D721Med (cell line): ENCODE results near the gene MEX3D.

Source experiments
- DNase-seq: peaks from one replicate; pipeline ENCODE4 v3.0.0; 2011; ENCODE audit warnings: low spot score; ENCODE audit not compliant: insufficient read length
- FAIRE-seq: peaks from 2 replicates; lab custom pipeline; 2011; peaks lifted over from hg19 to GRCh38; lab: Jason Lieb, UNC
- TF ChIP-seq, protein P1 (sequence below): IDR thresholded peaks from 2 replicates; pipeline ENCODE4 v1.5.1; 2012; ENCODE audit warnings: mild to moderate bottlenecking, control low read depth; ENCODE audit not compliant: insufficient read depth; ENCODE audit errors: missing control alignments

The MEX3D gene

GRCh38 chr19:1593501-1593772 is 25.3 kb upstream of the MEX3D start:
- no peak for DNase-seq
- TF ChIP-seq, protein P1, sequence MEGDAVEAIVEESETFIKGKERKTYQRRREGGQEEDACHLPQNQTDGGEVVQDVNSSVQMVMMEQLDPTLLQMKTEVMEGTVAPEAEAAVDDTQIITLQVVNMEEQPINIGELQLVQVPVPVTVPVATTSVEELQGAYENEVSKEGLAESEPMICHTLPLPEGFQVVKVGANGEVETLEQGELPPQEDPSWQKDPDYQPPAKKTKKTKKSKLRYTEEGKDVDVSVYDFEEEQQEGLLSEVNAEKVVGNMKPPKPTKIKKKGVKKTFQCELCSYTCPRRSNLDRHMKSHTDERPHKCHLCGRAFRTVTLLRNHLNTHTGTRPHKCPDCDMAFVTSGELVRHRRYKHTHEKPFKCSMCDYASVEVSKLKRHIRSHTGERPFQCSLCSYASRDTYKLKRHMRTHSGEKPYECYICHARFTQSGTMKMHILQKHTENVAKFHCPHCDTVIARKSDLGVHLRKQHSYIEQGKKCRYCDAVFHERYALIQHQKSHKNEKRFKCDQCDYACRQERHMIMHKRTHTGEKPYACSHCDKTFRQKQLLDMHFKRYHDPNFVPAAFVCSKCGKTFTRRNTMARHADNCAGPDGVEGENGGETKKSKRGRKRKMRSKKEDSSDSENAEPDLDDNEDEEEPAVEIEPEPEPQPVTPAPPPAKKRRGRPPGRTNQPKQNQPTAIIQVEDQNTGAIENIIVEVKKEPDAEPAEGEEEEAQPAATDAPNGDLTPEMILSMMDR = no peak
- FAIRE-seq = no peak

DNA sequence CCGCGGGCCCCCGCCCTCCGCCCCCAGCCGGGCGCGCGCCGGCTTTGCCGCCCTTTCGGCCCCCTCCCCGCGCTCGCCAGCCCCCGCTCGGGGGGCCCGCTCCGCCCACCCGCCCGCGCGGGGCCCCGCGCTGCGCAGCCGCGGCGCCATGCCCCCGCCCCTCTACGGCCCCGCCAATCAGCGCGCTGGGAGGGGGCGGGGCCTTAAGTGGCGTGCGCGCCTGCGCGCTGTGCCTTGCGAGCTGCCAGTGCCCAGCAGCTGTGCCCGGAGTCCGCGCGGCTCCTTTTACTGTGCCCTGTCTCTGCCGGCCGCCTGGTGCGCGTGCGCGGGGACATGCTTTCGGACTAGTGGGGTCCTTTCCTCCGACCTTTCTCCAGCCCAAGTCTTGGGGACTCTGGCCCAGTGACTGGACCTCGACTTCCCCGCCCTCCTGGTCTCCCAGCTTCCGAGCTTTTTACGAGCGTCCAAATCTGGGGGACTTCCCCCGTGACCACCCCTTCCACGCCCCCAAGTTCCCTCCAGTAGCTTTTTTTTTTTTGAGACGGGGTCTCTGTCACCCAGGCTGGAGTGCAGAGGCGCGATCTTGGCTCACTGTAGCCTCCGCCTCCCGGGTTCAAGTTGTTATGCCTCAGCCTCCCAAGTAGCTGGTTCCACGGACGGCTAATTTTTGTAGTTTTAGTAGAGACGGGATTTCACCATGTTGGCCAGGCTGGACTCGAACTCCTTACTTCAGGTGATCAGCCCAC is 24.8 kb upstream of the MEX3D start, which contains the start of gene MBD3:
Gene MBD3, minus strand, starts transcription at position 111 of the 746 bp plus-strand sequence. CDS start 234 bp downstream, outside the sequence.
- TF ChIP-seq, protein P1 = no peak
- DNase-seq (peak; percentile 91), FAIRE-seq (no peak)

DNA sequence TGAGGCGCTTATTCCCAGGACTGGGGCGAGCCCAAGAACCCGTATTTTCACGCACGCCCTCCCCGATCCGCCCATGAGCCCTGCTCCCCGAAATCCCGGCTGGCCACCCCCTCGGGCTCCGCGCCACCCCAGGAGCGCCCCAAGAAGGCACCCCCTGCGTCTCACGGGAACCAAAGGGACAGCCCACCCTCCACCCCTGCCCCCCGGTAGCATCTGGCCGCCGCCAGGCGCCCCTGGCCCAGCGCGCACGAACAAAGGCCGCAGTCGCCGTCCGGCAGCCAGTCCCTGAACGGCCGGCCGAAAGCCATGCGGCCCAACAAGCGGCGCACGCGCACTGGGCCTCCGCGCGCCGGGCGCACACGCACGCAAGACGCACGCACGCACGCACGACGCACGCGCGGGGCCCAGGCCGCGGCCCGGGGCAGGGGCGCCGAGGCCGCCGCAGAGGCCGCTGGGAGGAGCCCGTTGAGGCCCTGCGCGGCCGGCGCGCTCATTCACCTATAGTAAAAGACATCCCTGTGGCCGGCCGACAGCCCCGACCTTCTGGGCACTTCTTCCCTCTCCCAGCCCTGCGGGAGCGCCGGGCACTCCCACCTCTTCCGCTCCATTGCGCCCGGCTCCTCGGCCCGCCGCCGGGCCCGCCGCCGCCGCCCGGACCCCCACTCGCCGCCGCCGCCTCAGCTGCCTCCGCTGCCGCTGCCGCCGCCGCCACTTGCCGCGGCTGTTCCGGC is 24.1 kb upstream of the MEX3D start:
- TF ChIP-seq, protein P1 = no peak
- DNase-seq (peak; percentile 86), FAIRE-seq (no peak)

DNA sequence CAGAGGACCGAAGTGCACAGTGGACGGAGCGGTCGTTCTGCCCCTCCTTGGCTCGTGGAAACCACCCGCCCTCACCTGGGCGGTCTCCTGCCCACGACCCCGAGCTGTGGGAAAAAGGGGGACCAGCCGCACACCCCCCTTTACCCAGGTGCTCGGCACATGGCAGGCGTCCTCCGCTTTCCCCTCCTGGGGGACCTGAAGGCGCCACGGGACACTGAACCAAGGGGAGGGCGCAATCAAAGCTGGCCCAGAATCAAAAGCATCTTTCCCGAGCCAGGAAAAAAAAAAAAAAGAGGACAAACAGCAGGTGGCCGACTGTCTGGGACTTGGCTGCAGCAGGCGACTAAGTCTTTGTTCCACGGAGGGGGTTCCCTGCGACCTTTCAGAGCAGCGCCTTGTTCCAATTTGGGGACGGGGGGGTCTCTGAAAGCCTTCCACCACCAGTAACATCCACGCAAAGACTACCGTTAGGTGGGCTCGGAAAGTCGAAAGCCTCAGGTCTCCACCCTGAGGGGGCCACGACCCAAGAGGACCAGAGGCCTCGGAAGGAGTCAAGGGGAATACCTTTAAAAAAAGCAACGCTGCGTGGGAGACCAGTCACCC is 23.4 kb upstream of the MEX3D start:
- FAIRE-seq (no peak), DNase-seq (no peak)
- TF ChIP-seq, protein P1 = no peak

DNA sequence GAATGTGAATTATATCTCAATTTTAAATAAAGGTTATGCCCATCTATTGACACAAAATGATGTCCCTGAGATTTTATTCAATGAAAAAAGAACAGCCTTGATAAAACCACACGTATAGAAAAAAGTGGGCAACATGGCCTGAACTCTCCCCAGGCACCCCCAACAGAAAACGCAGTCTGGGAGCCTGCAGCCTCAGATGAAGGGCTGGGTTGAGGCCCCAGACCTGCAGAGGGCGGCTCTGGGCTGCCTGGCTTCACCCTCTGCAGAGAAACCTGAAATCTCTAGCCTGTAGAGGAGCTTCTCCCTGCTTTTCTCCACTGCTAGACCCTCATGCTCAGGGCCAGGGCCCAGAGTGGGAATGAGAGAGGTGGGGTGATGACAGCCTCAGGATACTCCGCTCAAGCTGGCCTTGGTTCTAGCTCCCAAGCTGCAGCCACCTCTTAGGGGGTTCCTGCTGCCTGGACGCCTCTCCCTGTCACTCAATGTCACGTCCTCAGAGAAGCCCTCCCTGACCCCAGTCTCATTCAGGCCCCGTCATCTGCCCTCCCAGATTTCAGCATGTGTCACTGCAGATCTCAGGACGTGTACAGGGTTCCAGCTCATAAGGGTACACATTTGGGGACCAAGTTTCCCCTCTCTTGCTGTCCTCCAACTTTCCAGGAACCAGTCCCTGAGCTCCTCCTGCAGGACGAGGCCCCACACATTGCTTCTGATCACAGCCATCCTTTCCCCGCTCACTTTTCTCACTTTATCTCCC is 22.7 kb upstream of the MEX3D start:
- no peak for FAIRE-seq

GRCh38 chr19:1587872-1588271 is 19.7 kb upstream of the MEX3D start:
- TF ChIP-seq, protein P1 = no peak
- DNase-seq (no peak), FAIRE-seq (no peak)

More for the DNA sequence above, 22.7 kb upstream of the MEX3D start:
- TF ChIP-seq, protein P1 = peak; percentile 30
- no peak for DNase-seq
